Erythroblast (primary cell): Measurements from ENCODE around the gene RELA.

Source experiments
- GATA1 ChIP-seq: IDR thresholded peaks from 2 replicates; pipeline ENCODE4 v1.6.1; 2011; ENCODE audit warnings: low read depth, mild to moderate bottlenecking, control low read depth, low read length, moderate library complexity
- POLR2A ChIP-seq: IDR thresholded peaks from 2 replicates; pipeline ENCODE4 v1.6.1; 2011; ENCODE audit warnings: mild to moderate bottlenecking, low read length

- TF ChIP-seq POLR2A (no peak), GATA1 (no peak)
These were observed 11.5 kb downstream of the RELA start for GRCh38 chr11:65651339-65651588.
